GM12873 (cell line): ENCODE data around the gene ZNF212.

Experiments
- CTCF ChIP-seq: IDR thresholded peaks from 2 replicates; pipeline ENCODE4 v1.5.1; 2012; ENCODE audit warnings: low read depth, mild to moderate bottlenecking, moderate library complexity, low read length, control low read depth; ENCODE audit not compliant: insufficient read depth; ENCODE audit errors: missing control alignments

The ZNF212 gene

DNA sequence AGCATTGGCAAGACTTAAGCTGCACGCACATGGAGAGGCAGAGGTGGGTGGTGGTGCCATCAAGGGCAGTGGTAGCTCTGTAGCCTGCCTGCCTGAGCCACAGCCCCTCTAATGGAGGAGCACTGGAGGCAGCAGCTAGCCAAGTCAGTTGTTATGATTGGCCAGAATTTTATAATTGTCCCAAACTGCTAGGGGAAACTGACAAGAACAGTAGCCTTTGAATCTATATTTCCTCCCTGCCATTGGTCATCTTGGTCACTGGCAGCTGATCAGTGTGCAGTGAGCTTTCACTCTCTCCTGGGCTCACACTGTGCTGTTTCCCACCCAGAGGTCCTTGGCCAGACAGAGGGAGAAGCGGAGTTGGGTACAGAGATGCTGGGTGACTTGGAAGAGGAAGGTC is 12.9 kb downstream of the ZNF212 start:
- TF ChIP-seq CTCF, result no peak

DNA sequence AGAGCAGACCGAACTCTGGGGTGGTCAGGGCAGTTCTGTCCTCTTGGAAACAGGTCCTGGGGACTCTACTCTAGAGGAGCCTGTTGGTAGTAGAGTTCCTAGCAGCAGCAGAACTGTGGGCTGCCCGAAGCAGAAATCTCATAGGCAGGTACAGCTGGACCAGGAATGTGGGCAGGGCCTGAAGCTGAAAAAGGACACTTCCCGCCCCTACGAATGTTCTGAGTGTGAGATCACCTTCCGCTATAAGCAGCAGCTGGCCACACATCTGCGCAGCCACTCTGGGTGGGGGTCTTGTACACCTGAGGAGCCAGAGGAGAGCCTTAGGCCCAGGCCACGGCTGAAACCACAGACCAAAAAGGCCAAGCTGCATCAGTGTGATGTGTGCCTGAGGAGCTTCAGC is 14.2 kb downstream of the ZNF212 start:
- no peak for TF ChIP-seq CTCF

DNA sequence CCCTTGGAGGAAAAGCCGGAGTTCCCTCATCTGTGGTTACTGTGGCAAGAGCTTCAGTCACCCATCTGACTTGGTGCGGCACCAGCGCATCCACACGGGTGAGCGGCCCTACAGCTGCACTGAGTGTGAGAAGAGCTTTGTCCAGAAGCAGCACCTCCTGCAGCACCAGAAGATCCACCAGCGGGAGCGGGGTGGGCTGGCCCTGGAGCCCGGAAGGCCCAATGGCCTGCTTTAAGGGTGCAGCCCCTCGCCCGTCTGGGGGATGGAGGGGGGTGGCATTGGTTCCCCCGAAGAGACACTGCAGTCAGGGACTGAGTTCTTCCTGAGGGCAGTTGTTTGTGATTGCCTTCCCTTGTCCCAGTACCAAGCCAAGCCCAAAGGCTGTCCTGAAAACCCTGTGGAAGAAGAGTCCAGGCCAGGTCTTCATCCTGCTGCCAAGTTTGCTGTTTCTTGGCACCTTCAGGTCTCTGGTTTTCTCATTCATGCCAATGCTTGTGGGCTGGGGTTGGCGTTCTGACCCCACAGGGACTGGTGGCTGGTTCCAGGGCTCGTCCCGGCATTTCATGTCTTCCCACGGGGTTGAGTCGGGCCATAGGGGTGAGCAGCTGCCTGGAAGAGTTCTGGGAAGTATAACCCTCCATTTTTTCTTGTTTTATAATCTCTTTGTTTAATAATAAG is 14.9 kb downstream of the ZNF212 start:
- no peak for TF ChIP-seq CTCF

- no peak for TF ChIP-seq CTCF
Observed at GRCh38 chr7:149255174-149255573, 15.7 kb downstream of the ZNF212 start.

- TF ChIP-seq CTCF, result no peak
Observed at GRCh38 chr7:149256568-149256967, 17.1 kb downstream of the ZNF212 start.

DNA sequence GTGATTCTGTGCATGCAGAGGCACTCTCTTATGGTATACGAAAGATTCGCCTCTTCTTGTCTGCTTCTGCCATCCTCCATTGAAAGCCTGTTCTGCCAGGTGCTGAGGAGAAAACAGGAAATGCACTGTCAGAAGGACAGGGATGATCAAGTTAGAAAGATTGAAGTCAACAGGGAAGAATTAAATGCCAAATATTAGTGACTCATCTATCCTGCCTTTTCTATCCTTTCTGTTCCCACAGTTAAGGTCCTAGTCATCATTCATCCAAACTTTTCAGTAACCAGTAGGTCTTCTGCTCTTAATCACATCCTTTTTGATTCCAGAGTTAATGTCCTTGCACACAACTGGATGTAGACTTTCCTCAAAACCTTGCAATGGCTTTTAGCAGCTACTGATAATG is 17.7 kb downstream of the ZNF212 start:
- no peak for TF ChIP-seq CTCF

DNA sequence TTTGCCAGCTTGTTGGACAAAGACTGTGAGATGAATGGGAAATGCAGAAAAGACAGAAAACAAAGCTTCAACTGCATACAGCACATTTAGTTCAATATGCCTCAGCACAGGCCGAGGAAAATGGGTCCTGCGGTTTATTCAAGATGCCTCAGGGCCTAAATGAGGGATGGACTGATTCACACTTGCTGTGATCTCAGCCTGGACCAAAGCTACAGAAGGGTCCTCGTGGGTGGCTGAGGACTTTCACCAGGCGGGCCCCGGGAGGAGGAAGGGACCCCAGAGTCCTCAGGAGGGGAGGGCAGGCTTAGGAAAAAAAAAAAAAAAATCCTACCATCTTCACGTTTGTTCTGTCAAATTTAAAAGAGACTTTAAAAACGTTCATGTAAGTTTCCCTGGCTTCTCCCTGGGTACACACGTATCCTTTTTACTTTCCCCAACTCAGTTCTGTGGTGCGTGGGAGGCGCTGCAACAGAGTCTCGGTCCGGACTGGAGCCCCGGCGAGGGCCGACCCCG is 21.9 kb downstream of the ZNF212 start:
- TF ChIP-seq CTCF, result no peak
